Adrenal gland (tissue), 12 donors: ENCODE data around the gene NTHL1. TPM values are rescaled to one million over a fixed set of nuclear protein-coding genes. Genes with fewer than 3 reads are reported as not detected.

Experiments
- DNase-seq, 7 donors: peaks; one replicate each; pipeline ENCODE4 v3.0.0-alpha.2; 2019 to 2020
- H3K27ac ChIP-seq, 5 donors: fragments of 200-600 bp; sonication (generic) in 4 of 5; 1 replicate in 3 of 5; 2 replicates in 2 of 5; pipeline versions ENCODE4 v1.5.1 to v1.8.0; 2016 to 2020; ENCODE audit warnings: mild to moderate bottlenecking in 1 of 5
- H3K27me3 ChIP-seq: fragments of 200-600 bp; 2 replicates; pipeline ENCODE4 v1.8.0; 2021
- H3K36me3 ChIP-seq, 2 donors: fragments of 200-600 bp; replicated peaks in 1 of 2; 1 replicate in 1 of 2; 2 replicates in 1 of 2; pipeline versions ENCODE4 v1.5.1 to v1.8.0; 2018 to 2022
- H3K4me1 ChIP-seq, 2 donors: fragments of 200-600 bp; replicated peaks in 1 of 2; 1 replicate in 1 of 2; 2 replicates in 1 of 2; pipeline versions ENCODE4 v1.5.1 to v1.8.0; 2018 to 2021
- H3K4me3 ChIP-seq, 4 donors: fragments of 200-600 bp; sonication (generic) in 3 of 4; one replicate each; pipeline ENCODE4 v1.5.1; 2016 to 2018
- H3K9me3 ChIP-seq, 3 donors: fragments of 200-600 bp; sonication (generic) in 1 of 3; replicated peaks in 1 of 3; 1 replicate in 2 of 3; 2 replicates in 1 of 3; pipeline versions ENCODE4 v1.5.1 to v1.8.0; 2016 to 2021
- CTCF ChIP-seq, 6 experiments: fragments of 450-650 bp in 4 of 6; fragments of 200-600 bp in 2 of 6; sonication (generic) in 1 of 6; IDR thresholded peaks; 1 replicate in 5 of 6; 2 replicates in 1 of 6; pipeline versions ENCODE4 v1.5.1 to v1.8.0; 2016 to 2021; ENCODE audit warnings: antibody characterized with exemption in 6 of 6, mild to moderate bottlenecking in 2 of 6, moderate library complexity in 1 of 6
- POLR2A ChIP-seq, 2 donors: fragments of 450-650 bp; IDR thresholded peaks; one replicate each; pipeline ENCODE4 v1.6.1; 2017; ENCODE audit warnings: antibody characterized with exemption in 2 of 2, mild to moderate bottlenecking in 2 of 2, moderate library complexity in 1 of 2
- WGBS, 4 donors: extraction: QIAGEN DNeasy Blood & Tissue Kit in 2 of 4; methylation state at CpG; one replicate each; pipeline versions ENCODE4 v1.1.5 to v1.1.7; 2013 to 2017; 5-methylcytosine and 5-hydroxymethylcytosine counted together
- intact Hi-C, 2 donors: fragments of 100-400 bp; cut with DNase I; formaldehyde crosslinking; loops; one replicate each; pipeline versions ENCODE4 v1.14.1 to v1.15.0; 2022 to 2023
- microRNA counts, 2 donors: library from miRNA; unstranded; fragments of <30 nt; microRNA quantifications; one replicate each; lab custom pipeline; 2016
- microRNA-seq, 3 donors: library from miRNA; unstranded; fragments of <30 nt; microRNA quantifications; one replicate each; pipeline ENCODE4, GENCODE V29; 2017 to 2020
- polyA plus RNA-seq, 3 donors: library from polyadenylated mRNA; stranded (reverse); fragments of 200-250 nt in 2 of 3; fragments of 350-450 nt in 1 of 3; fragmentation: Illumina TruSeq in 1 of 3; extraction: RNeasy Lipid Tissue Mini Kit (QIAGEN cat#74804) in 1 of 3; gene quantifications; one replicate each; pipeline ENCODE4 v1.2.3, GENCODE V29; 2013 to 2014
- small RNA-seq, 2 donors: library from RNA; depleted of rRNA; stranded (forward); fragments of <200 nt; gene quantifications; one replicate each; pipeline ENCODE3, GENCODE V24; 2016
- total RNA-seq, 9 donors: library from RNA; depleted of rRNA in 4 of 9; stranded (reverse); fragments of >200 nt in 4 of 9; fragments of 120-200 nt in 1 of 9; fragmentation: NEBNext Ultra II Directional in 1 of 9; extraction: Animal tissue kit (Norgen Biotek cat#: 25700) in 1 of 9; gene quantifications; one replicate each; pipeline versions ENCODE4 v1.1.0 to v1.2.4, GENCODE V29; 2013 to 2023
- donor health status: healthy with polysubstance abuse.
- donor health status: Bipolar disorder and iron deficiency.
- donor health status: DM: yes; HTN: yes; CAD: no.
- donor health status: DM: no; HTN: no; CAD: no.
- donor health status: DM: no; HTN: no; CAD: no.
- donor health status: DM: yes; HTN: yes; CAD: no.

The NTHL1 gene
- total and polyA plus RNA-seq, 12 donors, result 1.5 to 36.6 (median 17.2) TPM

- TF ChIP-seq CTCF (IDR thresholded peaks at IDR 0.05) (no peak), POLR2A (IDR thresholded peaks at IDR 0.05) (no peak)
- no peak overlapping the region for H3K4me3 ChIP-seq
- peaks cover 4 to 21% of the 10 kb centered on the region in 2 donors for H3K4me1 ChIP-seq
- H3K36me3 ChIP-seq, result peaks cover 0 to 9% of the 10 kb centered on the region in 2 donors
- H3K27me3 ChIP-seq, result peaks cover 22% of the 10 kb centered on the region
- H3K9me3 ChIP-seq, result no peaks in the 10 kb centered on the region
- DNase-seq, result peak in 1 of 7 donors; percentile 69
- intact Hi-C loops, result no loop called here
- WGBS, 4 donors, result 10 to 16% (median 14%) methylated on average over 4 to 18 of the region's 18 CpGs
- peak overlapping the region in 1 of 5 donors; percentile 50 for H3K27ac ChIP-seq
Observed at GRCh38 chr16:1991135-1991551, 56.5 kb downstream of the NTHL1 start.

- peaks cover 22% of the 10 kb centered on the region for H3K27me3 ChIP-seq
- peaks cover 0 to 15% of the 10 kb centered on the region in 2 donors for H3K36me3 ChIP-seq
- TF ChIP-seq CTCF (IDR thresholded peaks at IDR 0.05), result no peak
- TF ChIP-seq POLR2A (IDR thresholded peaks at IDR 0.05), result no peak
- WGBS, 4 donors, result 2 to 5% (median 3%) methylated on average over 10 to 50 of the region's 50 CpGs
- H3K9me3 ChIP-seq, result no peaks in the 10 kb centered on the region
- peak in 1 of 7 donors; percentile 38 for DNase-seq
- peaks cover 4 to 21% of the 10 kb centered on the region in 2 donors for H3K4me1 ChIP-seq
- intact Hi-C loops, result no loop called here
- H3K4me3 ChIP-seq, result no peak overlapping the region
- peak overlapping the region in 1 of 5 donors; percentile 52 for H3K27ac ChIP-seq
Observed at GRCh38 chr16:1990351-1991134, 57.1 kb downstream of the NTHL1 start.

GRCh38 chr16:1990101-1990350, 57.6 kb downstream of the NTHL1 start:
- intact Hi-C loops, result no loop called here
- 0 to 1% methylated on average over 12 to 25 of the region's 25 CpGs; no CpG with 5 or more reads in 2 of the 4 donors for WGBS, 4 donors
- Histone ChIP-seq H3K9me3 (no peaks in the 10 kb centered on the region), H3K4me1 (peaks cover 4 to 25% of the 10 kb centered on the region in 2 donors), H3K36me3 (peaks cover 0 to 19% of the 10 kb centered on the region in 2 donors), H3K4me3 (no peak overlapping the region), H3K27me3 (peaks cover 22% of the 10 kb centered on the region), H3K27ac (no peak overlapping the region)
- no peak for TF ChIP-seq CTCF (IDR thresholded peaks at IDR 0.05)
- no peak for TF ChIP-seq POLR2A (IDR thresholded peaks at IDR 0.05)
- no peak for DNase-seq

MicroRNAs encoded within 50 kb of the gene (microRNA counts, 767-probe panel; counts per million panel counts)
- 0 counts per million in 2 donors for microRNA hsa-miR-1225-3p (lab: Ali Mortazavi, UCI)
- microRNA hsa-miR-1225-5p (lab: Ali Mortazavi, UCI), result 0 counts per million in 2 donors

Small RNAs within 50 kb of the gene (microRNA-seq; reads per million reads assigned to microRNA genes)
- gene MIR1225, result 0 to 1.4 (median 0.76) reads per million in 3 donors

Small RNAs within 50 kb of the gene (small RNA-seq; reads per million reads assigned to genes)
- 0.47 to 0.83 reads per million in 2 donors for gene MIR1225
- 0 reads per million in 2 donors for gene RN7SL219P

Other genes starting within 250 kb of the NTHL1 start
- 100 to 1,000 TPM in 8 of 9 donors, 10 to 100 TPM in 1; 77.1 to 318 (median 182) TPM for gene HAGH, start 221.0 kb downstream of the NTHL1 start, total RNA-seq
- gene HAGH, start 221.0 kb downstream of the NTHL1 start, polyA plus RNA-seq, result 100 to 1,000 TPM in 2 of 3 donors, 10 to 100 TPM in 1; 75.3 to 213 (median 138) TPM
- gene FAHD1, start 220.6 kb downstream of the NTHL1 start, total RNA-seq, result 100 to 1,000 TPM in 1 of 9 donors, 10 to 100 TPM in 8; 38.7 to 140 (median 51.9) TPM
- 10 to 100 TPM; 15.2 to 60.4 (median 19.9) TPM for gene FAHD1, start 220.6 kb downstream of the NTHL1 start, polyA plus RNA-seq
- under 1 TPM in 1 of 9 donors, not detected in 8; 0.23 TPM for gene MEIOB, start 175.7 kb downstream of the NTHL1 start, total RNA-seq
- gene MEIOB, start 175.7 kb downstream of the NTHL1 start, polyA plus RNA-seq, result not detected
- gene HS3ST6, start 129.4 kb downstream of the NTHL1 start, total RNA-seq, result under 1 TPM in 1 of 9 donors, not detected in 8; 0.11 TPM
- gene HS3ST6, start 129.4 kb downstream of the NTHL1 start, polyA plus RNA-seq, result under 1 TPM in 1 of 3 donors, not detected in 2; 0.07 TPM
- 10 to 100 TPM in 7 of 9 donors, 1 to 10 TPM in 2; 9.2 to 21.5 (median 14.8) TPM for gene MSRB1, start 104.6 kb downstream of the NTHL1 start, total RNA-seq
- gene MSRB1, start 104.6 kb downstream of the NTHL1 start, polyA plus RNA-seq, result 10 to 100 TPM in 2 of 3 donors, 1 to 10 TPM in 1; 8.1 to 38.9 (median 21.5) TPM
- gene RPL3L, start 93.1 kb downstream of the NTHL1 start, total RNA-seq, result under 1 TPM in 2 of 9 donors, not detected in 7; 0.06 to 0.20 TPM
- gene RPL3L, start 93.1 kb downstream of the NTHL1 start, polyA plus RNA-seq, result under 1 TPM in 1 of 3 donors, not detected in 2; 0.07 TPM
- 100 to 1,000 TPM; 134 to 298 (median 155) TPM for gene NDUFB10, start 88.3 kb downstream of the NTHL1 start, total RNA-seq
- 100 to 1,000 TPM; 109 to 268 (median 213) TPM for gene NDUFB10, start 88.3 kb downstream of the NTHL1 start, polyA plus RNA-seq
- gene RPS2, start 83.0 kb downstream of the NTHL1 start, total RNA-seq, result 1,000 to 10,000 TPM; 1,192 to 2,338 (median 1,647) TPM
- gene RPS2, start 83.0 kb downstream of the NTHL1 start, polyA plus RNA-seq, result 1,000 to 10,000 TPM; 1,045 to 4,016 (median 2,050) TPM
- under 1 TPM in 1 of 9 donors, not detected in 8; 0.47 TPM for gene RNF151, start 81.0 kb downstream of the NTHL1 start, total RNA-seq
- under 1 TPM in 2 of 3 donors, not detected in 1; 0.20 to 0.64 TPM for gene RNF151, start 81.0 kb downstream of the NTHL1 start, polyA plus RNA-seq
- gene TBL3, start 75.8 kb downstream of the NTHL1 start, total RNA-seq, result 100 to 1,000 TPM in 1 of 9 donors, 10 to 100 TPM in 8; 22.3 to 137 (median 34.8) TPM
- gene TBL3, start 75.8 kb downstream of the NTHL1 start, polyA plus RNA-seq, result 100 to 1,000 TPM in 2 of 3 donors, 10 to 100 TPM in 1; 10.8 to 106 (median 105) TPM
- under 1 TPM in 3 of 9 donors, not detected in 6; 0.28 to 0.53 (median 0.47) TPM for gene NOXO1, start 66.4 kb downstream of the NTHL1 start, total RNA-seq
- 1 to 10 TPM in 2 of 3 donors, not detected in 1; 1.3 to 3.3 TPM for gene NOXO1, start 66.4 kb downstream of the NTHL1 start, polyA plus RNA-seq
- 10 to 100 TPM; 16.4 to 37.6 (median 26.9) TPM for gene GFER, start 63.6 kb downstream of the NTHL1 start, total RNA-seq
- 10 to 100 TPM; 17.4 to 60.8 (median 54.4) TPM for gene GFER, start 63.6 kb downstream of the NTHL1 start, polyA plus RNA-seq
- gene SYNGR3, start 57.9 kb downstream of the NTHL1 start, total RNA-seq, result 10 to 100 TPM in 1 of 9 donors, 1 to 10 TPM in 3, under 1 TPM in 3, not detected in 2; 0.54 to 10.9 (median 1.1) TPM
- 1 to 10 TPM; 3.2 to 5.2 (median 4.4) TPM for gene SYNGR3, start 57.9 kb downstream of the NTHL1 start, polyA plus RNA-seq
- gene ZNF598, start 38.0 kb downstream of the NTHL1 start, total RNA-seq, result 10 to 100 TPM in 8 of 9 donors, 1 to 10 TPM in 1; 4.7 to 36.6 (median 27.5) TPM
- 10 to 100 TPM in 2 of 3 donors, 1 to 10 TPM in 1; 8.3 to 51.5 (median 37.9) TPM for gene ZNF598, start 38.0 kb downstream of the NTHL1 start, polyA plus RNA-seq
- 1 to 10 TPM in 3 of 9 donors, under 1 TPM in 1, not detected in 5; 0.50 to 3.9 (median 1.4) TPM for gene NPW, start 28.0 kb downstream of the NTHL1 start, total RNA-seq
- gene NPW, start 28.0 kb downstream of the NTHL1 start, polyA plus RNA-seq, result 1 to 10 TPM in 1 of 3 donors, under 1 TPM in 1, not detected in 1; 0.88 to 1.3 TPM
- gene NHERF2, start 20.9 kb downstream of the NTHL1 start, total RNA-seq, result 100 to 1,000 TPM in 2 of 9 donors, 10 to 100 TPM in 7; 12.9 to 155 (median 66.8) TPM
- gene NHERF2, start 20.9 kb downstream of the NTHL1 start, polyA plus RNA-seq, result 100 to 1,000 TPM in 2 of 3 donors, 10 to 100 TPM in 1; 12.5 to 263 (median 147) TPM
- 100 to 1,000 TPM in 2 of 9 donors, 10 to 100 TPM in 7; 18.6 to 148 (median 92.0) TPM for gene TSC2, start 151 bp upstream of the NTHL1 start, total RNA-seq
- gene TSC2, start 151 bp upstream of the NTHL1 start, polyA plus RNA-seq, result 100 to 1,000 TPM in 2 of 3 donors, 10 to 100 TPM in 1; 56.9 to 333 (median 105) TPM
- 100 to 1,000 TPM in 5 of 9 donors, 10 to 100 TPM in 4; 16.6 to 145 (median 100) TPM for gene PKD1, start 88.1 kb upstream of the NTHL1 start, total RNA-seq
- 100 to 1,000 TPM in 2 of 3 donors, 1 to 10 TPM in 1; 9.2 to 359 (median 104) TPM for gene PKD1, start 88.1 kb upstream of the NTHL1 start, polyA plus RNA-seq
- gene RAB26, start 100.8 kb upstream of the NTHL1 start, total RNA-seq, result 1 to 10 TPM in 6 of 9 donors, under 1 TPM in 1, not detected in 2; 1.00 to 4.1 (median 1.5) TPM
- gene RAB26, start 100.8 kb upstream of the NTHL1 start, polyA plus RNA-seq, result 10 to 100 TPM in 1 of 3 donors, 1 to 10 TPM in 1, under 1 TPM in 1; 0.46 to 23.1 (median 6.7) TPM
- 100 to 1,000 TPM in 1 of 9 donors, 10 to 100 TPM in 8; 28.4 to 129 (median 57.1) TPM for gene TRAF7, start 107.9 kb upstream of the NTHL1 start, total RNA-seq
- gene TRAF7, start 107.9 kb upstream of the NTHL1 start, polyA plus RNA-seq, result 10 to 100 TPM; 21.0 to 47.8 (median 43.8) TPM
- 1 to 10 TPM in 3 of 9 donors, under 1 TPM in 4, not detected in 2; 0.06 to 3.7 (median 0.83) TPM for gene CASKIN1, start 148.8 kb upstream of the NTHL1 start, total RNA-seq
- 1 to 10 TPM in 2 of 3 donors, not detected in 1; 1.4 to 5.2 TPM for gene CASKIN1, start 148.8 kb upstream of the NTHL1 start, polyA plus RNA-seq
- gene MLST8, start 157.6 kb upstream of the NTHL1 start, total RNA-seq, result 100 to 1,000 TPM in 1 of 9 donors, 10 to 100 TPM in 8; 31.2 to 116 (median 49.4) TPM
- 10 to 100 TPM; 21.9 to 96.3 (median 69.1) TPM for gene MLST8, start 157.6 kb upstream of the NTHL1 start, polyA plus RNA-seq
- 1 to 10 TPM in 7 of 9 donors, under 1 TPM in 2; 0.36 to 6.4 (median 2.7) TPM for gene BRICD5, start 163.0 kb upstream of the NTHL1 start, total RNA-seq
- 10 to 100 TPM in 1 of 3 donors, 1 to 10 TPM in 1, under 1 TPM in 1; 0.60 to 57.4 (median 8.9) TPM for gene BRICD5, start 163.0 kb upstream of the NTHL1 start, polyA plus RNA-seq
- 10 to 100 TPM in 6 of 9 donors, 1 to 10 TPM in 3; 8.3 to 24.1 (median 14.3) TPM for gene PGP, start 167.0 kb upstream of the NTHL1 start, total RNA-seq
- 10 to 100 TPM in 2 of 3 donors, 1 to 10 TPM in 1; 8.4 to 20.4 (median 12.8) TPM for gene PGP, start 167.0 kb upstream of the NTHL1 start, polyA plus RNA-seq
- 10 to 100 TPM; 18.6 to 37.4 (median 25.4) TPM for gene E4F1, start 175.8 kb upstream of the NTHL1 start, total RNA-seq
- 100 to 1,000 TPM in 1 of 3 donors, 10 to 100 TPM in 1, 1 to 10 TPM in 1; 2.9 to 121 (median 80.0) TPM for gene E4F1, start 175.8 kb upstream of the NTHL1 start, polyA plus RNA-seq
- gene DNASE1L2, start 188.6 kb upstream of the NTHL1 start, total RNA-seq, result 1 to 10 TPM in 2 of 9 donors, under 1 TPM in 6, not detected in 1; 0.25 to 2.9 (median 0.72) TPM
- 1 to 10 TPM in 2 of 3 donors, not detected in 1; 2.2 to 6.0 TPM for gene DNASE1L2, start 188.6 kb upstream of the NTHL1 start, polyA plus RNA-seq
- gene ECI1, start 203.8 kb upstream of the NTHL1 start, total RNA-seq, result 10 to 100 TPM; 34.7 to 80.2 (median 57.8) TPM
- gene ECI1, start 203.8 kb upstream of the NTHL1 start, polyA plus RNA-seq, result 100 to 1,000 TPM in 1 of 3 donors, 10 to 100 TPM in 1, 1 to 10 TPM in 1; 5.8 to 172 (median 99.0) TPM
- gene RNPS1, start 220.3 kb upstream of the NTHL1 start, total RNA-seq, result 100 to 1,000 TPM in 8 of 9 donors, 10 to 100 TPM in 1; 83.5 to 176 (median 125) TPM
- gene RNPS1, start 220.3 kb upstream of the NTHL1 start, polyA plus RNA-seq, result 100 to 1,000 TPM in 1 of 3 donors, 10 to 100 TPM in 2; 90.2 to 105 (median 93.6) TPM